Fibroblast of skin of back (primary cell): ENCODE data around the gene NOX1. TPM values are rescaled to one million over a fixed set of nuclear protein-coding genes. Genes with fewer than 3 reads are reported as not detected.

Experiments used
- DNase-seq: peaks from one replicate; pipeline ENCODE4 v3.0.0-alpha.2; 2013
- polyA plus RNA-seq, 2 experiments: library from polyadenylated mRNA; unstranded; fragments of 120-200 nt; gene quantifications; one replicate each; pipeline ENCODE4 v1.2.1, GENCODE V29; 2013; ENCODE audit not compliant: insufficient read length in 2 of 2

NOX1 gene
- 0.06 TPM for polyA plus RNA-seq (2013, experiment 1 of 2; ENCODE audit: insufficient read length)
- polyA plus RNA-seq (2013, experiment 2 of 2; ENCODE audit: insufficient read length): not detected

DNA sequence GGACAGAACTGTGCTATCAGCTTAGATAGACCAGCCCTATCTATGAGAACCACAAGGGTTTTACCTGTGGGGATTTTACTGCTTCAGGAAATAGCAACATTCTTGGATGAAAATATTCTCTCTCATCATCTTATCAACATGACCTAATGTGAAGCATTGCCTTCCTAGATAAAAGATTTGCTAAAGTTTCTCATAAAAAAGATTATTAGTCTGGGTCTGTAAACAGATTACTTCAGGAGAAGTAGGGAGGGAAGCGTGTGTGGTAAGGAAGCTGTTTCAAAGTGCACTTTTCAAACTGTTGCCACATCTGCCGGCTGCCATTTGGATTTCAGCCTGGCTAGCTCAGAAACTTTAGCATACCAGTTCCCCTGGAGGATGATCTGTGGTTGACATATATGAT is at the start of gene NOX1:
Gene NOX1, minus strand, starts transcription at position 35 of the 400 bp plus-strand sequence. CDS start 220 bp downstream, outside the sequence.
- DNase-seq: no peak

DNA sequence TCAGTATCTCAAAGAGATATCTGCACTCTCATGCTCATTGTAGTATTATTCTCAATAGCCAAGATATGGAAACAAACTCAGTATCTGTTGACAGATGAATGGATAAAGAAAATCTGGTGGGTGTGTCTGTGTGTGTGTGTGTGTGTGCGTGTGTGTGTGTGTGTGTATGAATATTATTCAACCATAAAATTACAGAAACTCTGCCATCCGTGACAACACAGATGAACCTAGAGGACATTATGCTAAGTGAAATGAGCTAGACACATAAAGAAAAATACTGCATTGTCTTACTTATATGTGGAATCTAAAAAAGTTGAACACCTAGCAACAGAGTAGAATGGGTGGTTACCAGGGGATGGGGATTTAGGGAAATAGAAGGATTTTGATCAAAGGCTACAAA is 41.4 kb upstream of the NOX1 start:
- no peak for DNase-seq

DNA sequence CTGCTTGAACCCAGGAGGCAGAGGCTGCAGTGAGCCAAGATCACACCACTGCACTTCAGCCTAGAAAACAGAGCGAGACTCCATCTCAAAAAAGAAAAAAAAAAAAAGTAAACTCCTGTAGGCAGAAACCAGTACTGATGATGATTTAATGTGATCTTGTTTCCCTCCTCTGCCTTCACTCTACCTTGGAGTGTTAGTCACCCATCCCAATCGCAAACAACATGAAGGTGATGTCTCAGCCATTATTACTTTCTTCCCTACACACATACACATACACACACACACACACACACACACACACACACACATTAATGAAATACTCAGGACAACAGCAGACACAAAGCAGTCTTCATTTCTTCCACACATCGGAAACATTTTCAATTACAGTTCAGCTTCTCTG is 39.0 kb upstream of the NOX1 start:
- no peak for DNase-seq

DNA sequence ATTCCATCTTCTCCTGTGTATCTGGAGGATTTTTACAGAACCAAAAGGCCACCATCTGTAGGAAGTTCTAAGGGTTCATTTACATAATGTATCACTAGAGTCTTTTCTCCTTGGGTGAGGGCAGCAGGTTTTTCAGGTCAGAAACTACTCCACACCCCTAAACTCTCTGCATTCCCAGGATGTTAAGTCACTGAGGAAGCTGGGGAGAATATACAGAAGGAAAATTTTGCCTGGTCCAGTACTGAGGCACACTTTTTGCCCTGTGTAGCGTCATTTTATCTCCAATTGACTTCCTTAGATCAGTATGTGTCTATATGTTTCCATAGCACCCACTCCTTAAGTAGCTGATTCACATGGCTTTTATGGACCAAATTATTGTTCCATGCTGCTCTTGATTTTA is 37.6 kb upstream of the NOX1 start:
- no peak for DNase-seq

- no peak for DNase-seq
These were observed 31.5 kb upstream of the NOX1 start for GRCh38 chrX:100905620-100906019.

DNA sequence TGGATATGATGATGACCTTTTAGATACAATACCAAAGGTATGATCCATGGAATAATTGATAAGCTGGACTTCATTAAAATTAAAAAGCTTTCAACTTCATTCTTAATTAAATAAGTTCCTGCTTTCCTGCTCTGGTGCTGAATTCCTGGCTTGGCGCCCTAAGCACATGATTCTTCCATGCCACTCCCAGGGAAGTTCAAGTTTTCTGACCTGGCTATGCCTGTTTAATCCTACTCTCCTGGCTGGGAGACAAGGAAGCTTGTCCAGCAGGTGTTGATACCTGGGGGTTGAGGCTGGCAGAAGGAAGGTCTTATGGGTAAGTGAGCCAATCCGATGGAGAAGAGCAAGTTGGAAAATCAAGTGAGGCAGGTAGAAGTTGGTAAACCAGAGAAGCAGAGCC is 30.3 kb upstream of the NOX1 start:
- DNase-seq: no peak

GRCh38 chrX:100895365-100896075 is 21.4 kb upstream of the NOX1 start:
- DNase-seq: peak; percentile 12

DNA sequence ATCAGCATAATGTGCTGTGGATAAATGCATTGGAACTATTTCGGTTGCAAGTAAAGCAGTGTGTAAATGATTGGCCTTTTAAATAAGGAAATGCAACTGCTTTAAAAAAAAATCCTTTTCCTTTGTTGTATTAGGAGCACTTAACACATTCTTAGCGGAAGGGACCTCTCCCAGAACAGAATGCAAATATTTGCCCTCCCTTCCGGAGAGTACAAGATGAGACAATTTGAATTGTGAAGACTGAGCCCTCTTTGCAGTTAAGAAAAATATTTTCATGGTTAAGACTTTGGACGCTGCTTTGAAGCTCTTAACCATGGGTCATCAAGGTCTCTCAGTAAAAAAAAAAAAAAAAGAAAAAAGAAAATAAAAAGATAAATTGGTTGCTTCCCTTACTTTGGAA is 9.5 kb upstream of the NOX1 start:
- no peak for DNase-seq

DNA sequence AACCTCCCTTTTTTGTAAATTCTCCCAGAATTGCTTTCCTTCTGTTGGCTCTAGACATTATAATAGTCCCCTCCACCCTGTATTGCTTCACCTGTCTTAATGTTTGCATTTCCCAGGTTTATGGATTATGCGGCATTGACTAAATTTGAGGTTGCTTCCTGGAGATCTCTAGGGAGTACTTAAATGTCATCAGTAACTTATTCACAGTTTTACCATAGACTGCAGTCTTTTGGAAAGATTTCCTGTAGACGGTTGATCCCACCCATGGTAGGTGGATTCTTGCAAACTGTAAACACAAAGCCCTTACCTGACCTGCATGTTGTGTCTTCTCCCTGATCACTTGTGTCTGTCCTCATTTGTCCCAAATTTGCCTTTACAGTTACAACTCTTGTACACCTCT is 6.2 kb upstream of the NOX1 start:
- no peak for DNase-seq

- DNase-seq: peak; percentile 5
These were observed 2.3 kb downstream of the NOX1 start for GRCh38 chrX:100871594-100872560.

GRCh38 chrX:100870527-100870926 is 3.6 kb downstream of the NOX1 start:
- no peak for DNase-seq

DNA sequence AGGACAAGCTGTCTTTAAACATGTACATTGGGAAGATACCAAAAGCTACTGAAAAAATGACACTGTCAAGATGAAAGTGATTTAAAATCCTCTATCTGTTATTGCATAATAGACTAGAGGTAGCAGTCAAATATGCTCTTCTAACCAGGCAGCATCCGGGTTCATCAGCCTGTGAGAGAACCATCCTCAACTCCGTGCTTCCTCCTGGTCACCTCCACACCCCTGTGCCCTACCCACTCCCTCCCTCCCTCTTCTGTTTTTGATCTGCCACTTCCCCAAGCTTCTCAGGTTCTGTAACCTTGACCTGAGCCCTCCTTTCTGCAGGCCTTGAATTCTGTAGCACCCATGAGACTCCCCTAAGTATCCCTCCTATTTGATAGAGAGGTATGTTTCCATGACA is 5.9 kb downstream of the NOX1 start:
- DNase-seq: no peak

DNA sequence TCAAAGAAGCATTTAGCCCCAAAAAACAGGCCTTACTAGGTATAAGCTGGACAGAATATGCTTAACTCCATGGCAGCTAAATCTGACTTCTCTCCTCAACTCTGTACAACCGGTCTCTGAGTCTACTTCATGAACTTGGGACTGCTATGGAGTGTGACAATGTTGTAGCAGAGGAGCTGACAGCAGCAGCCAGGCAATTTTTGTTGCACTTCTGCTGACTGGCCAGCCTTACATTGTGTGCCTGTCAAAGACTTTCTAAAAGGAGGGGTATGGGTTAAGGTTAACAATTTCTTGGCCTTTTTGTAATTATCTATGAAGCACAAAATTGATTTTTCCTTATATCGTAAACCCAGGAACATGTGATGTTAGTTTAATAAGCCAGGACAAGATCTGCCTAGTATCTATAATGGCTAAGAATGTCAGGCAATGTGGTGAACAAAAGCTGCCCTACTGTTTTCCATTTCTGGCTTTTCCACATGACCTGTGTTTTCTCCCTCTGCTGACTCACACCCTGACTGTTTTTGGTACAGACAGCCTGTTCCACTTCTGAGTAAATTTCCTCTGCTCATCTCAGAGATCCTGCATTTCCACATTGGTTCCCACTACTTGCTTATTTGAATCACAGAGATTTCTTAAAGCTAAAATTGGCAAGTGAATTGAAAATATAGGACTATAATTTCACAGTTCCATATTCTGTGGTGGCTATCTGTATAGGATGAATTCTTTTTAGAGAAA is 9.3 kb downstream of the NOX1 start:
- DNase-seq: peak; percentile 1

- DNase-seq: no peak
These were observed 10.8 kb downstream of the NOX1 start for GRCh38 chrX:100863326-100863864.

DNA sequence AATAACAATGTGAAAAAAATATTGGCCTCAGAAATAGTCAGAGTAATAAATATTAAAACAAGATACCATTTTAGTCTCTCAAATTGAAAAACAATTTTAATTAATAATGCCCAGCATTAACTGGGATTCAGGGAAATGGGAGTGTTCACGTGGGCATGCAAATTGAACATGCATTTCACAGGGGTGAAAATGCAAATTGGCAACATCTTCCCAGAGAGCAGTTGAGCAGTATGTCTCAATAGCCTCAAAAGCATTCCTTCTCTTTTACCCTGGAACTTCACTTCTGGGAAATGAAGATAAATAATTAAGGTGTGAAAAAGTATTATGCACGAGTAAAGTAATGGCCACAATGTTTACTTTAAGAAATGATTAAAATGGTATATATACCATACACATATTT is 21.3 kb downstream of the NOX1 start:
- no peak for DNase-seq

DNA sequence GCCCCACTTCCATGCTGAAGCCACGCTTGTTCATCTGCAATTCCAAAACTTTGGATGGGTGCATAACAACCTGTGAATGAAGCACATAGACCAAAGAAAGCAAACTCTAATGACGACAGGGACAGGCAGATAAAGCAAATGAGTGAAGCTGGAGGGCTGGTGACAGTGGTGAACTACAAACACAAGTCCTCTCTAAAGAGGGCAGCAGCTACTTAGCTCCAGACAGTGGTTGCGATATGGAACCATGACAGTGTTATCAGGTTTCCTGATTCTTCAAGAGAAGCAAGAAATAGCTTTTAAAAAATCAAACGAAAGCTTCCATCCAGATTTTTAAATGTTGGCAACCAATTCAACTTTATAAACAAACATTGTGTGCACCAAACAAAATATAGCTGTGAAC is 23.8 kb downstream of the NOX1 start:
- no peak for DNase-seq

DNA sequence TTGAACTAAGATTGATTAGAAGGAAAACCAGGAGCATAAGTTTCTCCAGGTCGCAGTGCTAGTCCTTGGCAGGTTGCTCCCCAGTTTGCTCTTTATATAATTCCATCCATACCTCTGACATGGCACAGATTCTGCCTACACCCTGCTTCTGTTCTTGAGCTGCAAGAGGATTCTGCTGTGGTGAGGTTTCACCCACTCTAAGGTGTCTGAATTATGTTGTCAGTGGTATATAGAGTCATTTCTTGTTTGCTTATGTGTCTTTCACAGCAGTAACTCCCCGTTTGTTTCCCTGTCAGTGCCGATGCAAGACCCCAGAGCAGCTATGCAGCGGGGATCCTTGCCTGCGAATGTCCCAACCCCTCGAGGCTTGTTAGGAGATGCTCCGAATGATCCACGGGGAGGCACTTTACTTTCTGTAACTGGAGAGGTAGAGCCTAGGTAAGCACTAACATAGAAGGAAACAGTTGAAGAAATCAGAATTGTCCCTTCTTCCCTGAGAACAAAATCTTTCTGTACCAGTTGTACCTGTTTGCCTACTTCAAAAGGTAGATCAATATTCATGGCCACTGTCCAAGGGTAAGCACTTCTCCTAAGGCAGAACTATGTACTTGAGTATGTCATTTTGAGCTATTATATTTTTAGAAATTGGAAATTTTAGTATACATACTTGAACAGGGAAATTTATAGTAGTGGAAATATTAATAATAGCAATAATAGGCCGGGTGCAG is 42.8 kb downstream of the NOX1 start:
- no peak for DNase-seq

DNA sequence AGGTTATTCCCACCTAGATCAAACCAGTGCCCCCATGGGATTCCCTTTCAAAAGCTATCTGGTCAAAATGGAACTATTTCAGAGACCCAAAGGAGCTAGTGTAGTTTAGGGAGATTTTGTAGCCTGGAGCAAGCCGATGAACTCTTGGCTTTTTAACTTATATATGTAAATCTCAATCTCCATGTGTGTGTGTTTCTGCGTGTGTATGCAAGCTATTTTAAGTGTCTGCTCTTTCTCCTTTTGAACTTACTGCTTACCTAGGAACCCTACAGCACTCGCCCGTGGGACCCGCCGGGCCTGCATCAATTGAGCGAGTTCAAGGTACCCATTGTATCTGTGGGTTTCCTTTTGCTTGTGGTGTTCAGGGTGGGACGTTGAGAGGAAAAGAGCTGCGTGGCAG is 43.6 kb downstream of the NOX1 start:
- DNase-seq: no peak

DNA sequence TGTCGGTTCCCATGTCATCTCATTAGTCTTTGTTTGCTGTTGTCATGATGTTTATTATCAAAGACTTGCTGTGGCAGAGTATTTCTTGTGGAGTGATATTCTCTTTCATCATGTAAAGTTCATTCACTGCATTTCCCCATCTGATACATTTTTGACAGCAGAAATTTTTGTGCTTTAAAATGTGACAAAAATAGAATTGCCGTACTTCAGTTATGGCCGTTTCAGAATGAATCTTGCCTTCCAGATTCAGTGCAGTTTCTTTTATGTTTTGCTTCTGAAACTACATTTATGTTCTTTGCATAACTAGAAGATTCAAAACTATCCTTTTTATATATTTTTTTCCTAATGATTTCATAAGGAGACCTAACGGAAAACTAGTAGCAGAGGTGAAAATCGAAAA is 44.0 kb downstream of the NOX1 start:
- DNase-seq: no peak

DNA sequence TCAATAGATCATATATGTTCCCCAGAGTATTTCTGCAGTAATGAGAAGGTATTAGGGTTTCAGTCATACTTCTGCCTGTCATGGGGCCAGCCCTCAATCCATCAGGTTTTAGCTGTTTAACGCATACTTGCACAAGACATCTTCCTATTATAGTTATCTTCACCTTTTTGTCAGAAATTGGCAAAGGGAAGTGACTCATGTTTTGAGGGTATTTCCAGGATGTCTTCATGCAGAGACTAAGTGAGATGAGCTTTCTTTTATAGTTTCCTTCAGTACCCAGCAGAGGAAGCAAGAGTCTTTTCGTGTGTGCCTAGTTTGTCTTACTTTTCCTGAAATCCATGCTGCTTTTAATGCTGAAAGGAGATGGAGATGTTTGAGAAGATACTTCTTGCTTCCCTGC is 44.4 kb downstream of the NOX1 start:
- no peak for DNase-seq

GRCh38 chrX:100819837-100820666 is 54.1 kb downstream of the NOX1 start, which contains the start of gene CSTF2:
Gene CSTF2, plus strand, starts transcription at chrX:100820391. Its CDS starts 26 bp downstream, at chrX:100820417.
- peak; percentile 81 for DNase-seq
